Stimulated activated CD4-positive, alpha-beta T cell treated with anti-CD3 and anti-CD28 coated beads, Interleukin-1b, Interleukin-23, amount 100 ng/mL, for 4 hours (primary cell): ENCODE data around the gene COL1A2.

ENCODE experiments used
- DNase-seq, 2 donors: peaks; one replicate each; pipeline ENCODE4 v3.0.0-alpha.2; 2020; ENCODE audit warnings: low read depth in 2 of 2

Gene COL1A2

DNA sequence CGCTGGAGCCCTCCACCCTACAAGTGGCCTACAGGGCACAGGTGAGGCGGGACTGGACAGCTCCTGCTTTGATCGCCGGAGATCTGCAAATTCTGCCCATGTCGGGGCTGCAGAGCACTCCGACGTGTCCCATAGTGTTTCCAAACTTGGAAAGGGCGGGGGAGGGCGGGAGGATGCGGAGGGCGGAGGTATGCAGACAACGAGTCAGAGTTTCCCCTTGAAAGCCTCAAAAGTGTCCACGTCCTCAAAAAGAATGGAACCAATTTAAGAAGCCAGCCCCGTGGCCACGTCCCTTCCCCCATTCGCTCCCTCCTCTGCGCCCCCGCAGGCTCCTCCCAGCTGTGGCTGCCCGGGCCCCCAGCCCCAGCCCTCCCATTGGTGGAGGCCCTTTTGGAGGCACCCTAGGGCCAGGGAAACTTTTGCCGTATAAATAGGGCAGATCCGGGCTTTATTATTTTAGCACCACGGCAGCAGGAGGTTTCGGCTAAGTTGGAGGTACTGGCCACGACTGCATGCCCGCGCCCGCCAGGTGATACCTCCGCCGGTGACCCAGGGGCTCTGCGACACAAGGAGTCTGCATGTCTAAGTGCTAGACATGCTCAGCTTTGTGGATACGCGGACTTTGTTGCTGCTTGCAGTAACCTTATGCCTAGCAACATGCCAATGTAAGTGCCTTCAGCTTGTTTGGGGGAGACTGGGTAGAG, at the start of gene COL1A2:
Gene COL1A2, plus strand, starts transcription at position 459 of the 704 bp plus-strand sequence. Its CDS starts 137 bp downstream, at position 596.
- no peak for DNase-seq

DNA sequence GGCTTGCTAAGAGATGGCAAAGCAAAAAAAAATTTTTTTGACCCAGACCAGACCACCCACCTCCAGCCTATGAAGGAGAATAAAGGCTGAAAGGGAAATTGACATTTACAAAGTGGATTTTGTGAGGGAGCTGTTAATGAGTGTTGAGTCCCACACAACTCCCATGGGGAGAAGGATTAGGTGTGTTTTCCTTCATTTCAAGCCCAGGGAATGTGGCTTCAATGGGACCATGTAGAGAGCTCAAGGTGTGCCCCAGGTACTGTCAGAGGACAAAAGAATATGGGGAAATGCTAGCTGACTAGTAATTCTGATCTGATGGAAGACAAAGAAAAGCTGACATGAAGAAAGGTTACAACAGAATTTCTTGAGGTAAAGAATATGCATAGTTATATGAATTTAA, 48.8 kb upstream of the COL1A2 start:
- DNase-seq: no peak

DNA sequence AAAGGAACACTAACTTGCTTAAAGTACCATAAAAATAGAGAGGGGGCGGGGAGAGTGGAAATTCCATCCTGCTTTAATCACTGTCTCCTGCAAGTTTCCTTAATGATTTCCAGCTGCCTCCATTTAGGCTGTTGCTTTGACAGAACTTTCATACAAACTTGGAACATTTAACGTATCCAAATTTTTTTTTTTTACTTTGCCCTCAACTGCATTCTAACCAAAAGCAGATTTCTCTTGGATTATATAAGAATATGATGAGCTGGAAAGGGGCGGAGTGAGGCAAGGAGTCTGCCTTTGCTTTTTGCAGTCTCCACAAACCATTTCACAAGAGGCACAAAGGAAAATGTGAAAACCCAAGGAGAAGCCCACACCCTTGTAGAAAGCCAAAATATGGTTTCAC, 46.6 kb upstream of the COL1A2 start:
- DNase-seq: no peak

DNA sequence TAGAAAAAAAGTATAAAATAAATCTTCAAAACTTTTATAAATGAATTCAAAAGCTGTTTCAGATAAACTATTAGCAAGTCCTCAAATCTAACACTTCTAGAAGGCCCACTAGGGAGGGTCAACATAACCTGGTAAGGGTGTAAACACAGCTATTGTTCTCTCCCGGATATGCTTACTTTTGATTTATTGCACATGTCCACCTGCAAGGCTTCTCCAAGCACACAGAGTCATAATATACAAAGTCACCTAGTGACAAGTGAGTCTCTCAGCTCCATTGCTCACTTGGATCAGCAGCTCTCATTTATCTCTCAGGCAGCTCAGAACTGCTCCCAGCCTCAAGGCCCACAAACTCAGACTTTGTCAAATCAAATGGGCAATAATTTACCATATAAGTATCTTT, 44.0 kb upstream of the COL1A2 start:
- no peak for DNase-seq

DNA sequence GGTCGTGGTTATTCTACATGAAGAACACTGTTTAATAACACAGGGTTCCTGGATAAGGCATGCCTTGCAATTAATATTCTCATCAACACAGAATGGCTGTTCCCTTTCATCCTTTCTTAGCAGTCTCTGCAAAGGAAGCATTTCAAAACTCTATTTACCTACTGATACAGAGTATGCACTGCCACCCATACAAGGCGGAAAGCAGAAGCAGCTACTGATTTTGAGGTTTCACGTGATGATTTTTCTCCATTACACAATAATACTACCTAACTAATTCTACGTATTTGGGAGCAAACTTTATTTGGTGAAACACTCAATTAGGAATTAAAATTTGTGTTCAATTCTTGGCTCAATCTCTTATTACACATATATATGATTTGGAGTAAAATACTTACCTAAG, 43.0 kb upstream of the COL1A2 start:
- DNase-seq: no peak

DNA sequence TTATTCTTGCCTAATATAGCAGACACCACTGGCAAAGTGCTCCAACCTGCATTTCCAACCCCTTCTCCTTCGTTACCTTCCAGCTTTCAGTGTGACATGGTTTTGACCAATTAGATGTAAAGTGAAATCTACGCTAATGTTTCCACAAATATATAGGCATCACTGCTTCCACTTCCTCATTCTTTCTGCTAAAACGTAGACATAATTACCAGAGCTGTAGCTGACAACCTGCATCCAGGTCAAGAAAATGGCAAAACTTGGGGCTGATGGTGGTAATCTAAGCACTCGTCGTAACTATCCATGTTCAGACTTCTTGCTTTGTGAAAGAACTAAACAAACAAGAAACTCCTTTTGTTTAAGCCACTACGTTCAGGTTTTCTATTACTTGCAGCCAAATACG, 41.8 kb upstream of the COL1A2 start:
- no peak for DNase-seq

DNA sequence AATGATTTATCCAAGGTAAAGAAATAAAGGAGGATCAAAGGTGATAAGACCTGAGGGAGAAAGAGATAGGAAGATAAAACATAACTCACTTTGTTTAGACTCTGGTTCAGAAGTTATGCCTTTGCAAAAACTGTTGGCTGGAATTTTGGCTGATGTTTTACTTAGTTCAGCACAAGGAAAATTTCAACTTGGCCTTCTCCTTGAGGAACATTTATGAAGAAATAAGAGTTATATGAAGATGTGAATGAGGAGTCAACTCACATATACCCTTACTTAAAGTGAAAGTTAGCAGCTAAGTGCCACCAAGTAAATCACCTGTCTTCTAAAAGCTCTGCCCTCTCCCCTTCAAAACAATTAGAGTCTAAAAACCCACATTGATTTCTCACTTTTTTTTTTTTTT, 39.7 kb upstream of the COL1A2 start:
- DNase-seq: no peak

DNA sequence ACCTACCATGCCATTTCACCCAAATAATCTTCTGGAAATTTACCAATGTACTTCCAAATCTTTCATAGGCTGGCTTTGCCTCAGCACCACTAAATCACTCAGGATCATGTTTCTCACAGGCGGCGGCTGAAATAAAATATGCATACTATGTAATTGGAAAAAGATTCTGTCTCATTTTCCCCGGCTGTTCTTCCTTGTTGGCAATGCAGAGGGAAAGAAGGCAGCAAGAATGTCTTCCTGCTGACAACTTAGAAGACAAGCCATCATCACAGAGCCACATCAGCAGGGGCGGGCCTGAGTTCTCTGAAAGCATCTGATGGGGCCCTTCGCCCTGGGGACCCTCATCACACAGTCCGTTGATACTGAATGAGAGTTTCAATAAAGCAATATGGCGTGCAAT, 39.2 kb upstream of the COL1A2 start:
- DNase-seq: no peak

DNA sequence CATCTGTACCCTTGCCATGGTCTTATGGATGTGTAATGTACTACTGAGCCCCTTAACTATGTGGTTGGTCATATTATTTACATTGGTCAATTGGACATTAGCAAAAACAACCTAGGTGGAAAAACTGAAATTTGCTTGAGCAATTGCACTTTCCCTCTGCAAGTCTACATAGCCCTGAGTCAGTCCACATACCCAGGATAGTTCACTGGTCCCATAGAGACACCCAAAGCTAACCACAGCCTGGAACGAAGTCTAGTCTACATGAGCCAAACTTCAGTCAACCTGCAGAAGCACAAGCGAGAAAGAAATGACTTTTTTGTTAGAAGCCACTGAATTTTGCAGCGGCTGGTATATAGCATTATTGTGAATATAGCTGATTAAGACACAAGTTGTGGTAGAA, 37.6 kb upstream of the COL1A2 start:
- no peak for DNase-seq

DNA sequence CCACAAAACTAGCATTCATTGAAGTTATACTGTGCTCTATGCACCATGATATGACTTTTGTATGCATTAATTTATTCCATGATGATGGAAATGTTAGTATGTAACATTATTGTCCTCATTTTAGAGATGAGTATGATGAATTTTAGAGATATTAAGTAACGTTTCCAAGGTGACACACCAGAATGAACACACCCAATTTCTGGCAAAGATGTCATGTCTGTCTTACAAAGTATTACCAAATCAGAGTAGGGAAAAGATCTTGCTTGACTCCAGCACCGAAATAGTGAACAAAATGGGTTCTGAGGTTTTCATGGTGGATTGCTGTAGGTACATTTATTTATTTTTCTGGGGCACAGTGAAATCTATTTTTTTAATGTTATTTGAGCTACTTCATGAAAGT, 33.8 kb upstream of the COL1A2 start:
- no peak for DNase-seq

DNA sequence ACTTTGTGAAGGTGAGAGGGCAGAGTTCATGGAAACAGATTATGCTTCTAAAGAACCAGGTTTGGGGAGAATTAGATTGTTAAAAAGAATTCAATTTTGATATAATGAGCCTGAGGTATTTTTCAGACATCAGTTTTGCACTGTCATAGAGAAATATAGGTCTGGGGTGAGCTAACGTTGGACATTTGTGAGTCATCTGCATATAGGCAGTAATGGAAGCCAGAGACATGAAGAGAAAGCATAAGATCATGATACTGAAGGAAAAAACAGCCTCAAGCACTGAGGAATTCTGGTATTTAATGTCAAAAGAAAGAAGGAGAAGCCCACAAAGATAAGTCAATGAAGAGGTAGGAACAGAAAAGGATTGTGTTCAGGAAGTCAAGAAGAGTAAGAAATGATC, 32.4 kb upstream of the COL1A2 start:
- no peak for DNase-seq

DNA sequence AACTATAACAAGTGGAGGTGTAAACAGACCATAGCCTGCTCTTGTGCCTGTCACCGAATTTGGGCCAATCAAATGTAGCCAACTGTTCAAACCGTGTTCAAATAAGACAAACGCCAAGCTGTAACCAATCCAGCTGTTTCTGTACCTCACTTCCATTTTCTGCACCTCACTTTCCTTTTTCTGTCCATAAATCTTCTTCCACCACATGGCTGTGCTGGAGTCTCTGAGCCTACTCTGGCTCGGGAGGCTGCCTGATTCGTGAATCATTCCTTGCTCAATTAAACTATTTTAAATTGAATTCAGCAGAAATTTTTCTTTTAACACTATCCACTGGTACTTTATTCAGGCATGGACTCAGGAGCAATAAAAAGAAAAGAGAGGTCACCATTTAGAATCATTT, 29.9 kb upstream of the COL1A2 start:
- DNase-seq: no peak

DNA sequence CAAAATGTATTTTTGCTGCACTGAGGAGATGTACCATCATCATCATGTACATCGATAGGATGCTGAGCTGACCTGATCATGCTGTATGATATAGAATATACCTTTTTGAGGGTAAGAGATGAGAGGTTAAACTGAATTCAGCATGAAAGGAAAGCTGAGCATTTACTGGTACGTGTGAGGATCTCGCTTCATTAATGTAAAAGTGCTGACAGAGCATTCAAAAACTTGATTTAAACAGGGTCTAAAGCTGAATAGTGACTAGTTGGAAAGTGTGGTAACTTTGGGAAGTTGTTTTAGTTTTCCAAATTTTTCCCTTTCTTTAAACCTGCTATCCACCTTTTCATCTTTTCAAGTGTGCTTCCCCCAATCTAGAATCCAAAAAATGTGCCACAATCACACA, 28.5 kb upstream of the COL1A2 start:
- no peak for DNase-seq

DNA sequence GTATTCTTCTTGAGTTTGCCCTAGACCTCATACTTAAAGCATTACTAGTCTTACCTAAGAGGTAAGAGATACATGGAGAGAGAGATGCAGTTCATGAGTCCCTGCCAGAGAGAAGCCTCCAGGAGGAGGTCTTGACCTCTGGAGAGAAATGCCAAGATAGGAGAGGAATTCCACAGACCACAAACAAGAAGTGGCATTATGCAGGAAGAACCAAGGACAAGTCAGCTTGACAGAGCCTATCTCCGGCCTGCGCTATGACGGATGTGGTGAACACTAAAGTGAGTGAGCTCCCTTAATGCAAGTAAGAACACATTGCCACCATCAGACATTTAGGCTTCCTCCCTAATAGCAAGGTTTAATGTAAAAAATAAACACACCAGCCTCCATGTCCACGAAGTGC, 27.9 kb upstream of the COL1A2 start:
- no peak for DNase-seq

DNA sequence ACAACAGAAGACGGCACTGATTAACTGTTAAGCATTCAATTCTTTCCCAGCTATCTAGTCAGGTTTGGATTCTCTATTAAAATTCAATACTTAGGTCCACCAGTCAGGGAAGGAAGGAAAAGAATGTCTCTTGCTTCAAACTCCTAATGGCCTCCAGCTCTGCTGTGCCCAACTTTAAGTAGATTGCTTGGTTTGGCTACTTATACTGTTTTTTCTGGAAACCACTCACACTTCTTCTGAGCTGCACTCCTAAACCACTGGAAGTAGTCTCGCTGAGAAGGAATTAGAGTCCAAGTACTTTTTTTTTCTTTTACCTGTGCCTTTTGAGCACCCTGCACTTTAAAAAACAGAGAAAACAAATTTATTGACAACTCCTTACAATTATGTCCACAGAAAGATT, 26.7 kb upstream of the COL1A2 start:
- no peak for DNase-seq

DNA sequence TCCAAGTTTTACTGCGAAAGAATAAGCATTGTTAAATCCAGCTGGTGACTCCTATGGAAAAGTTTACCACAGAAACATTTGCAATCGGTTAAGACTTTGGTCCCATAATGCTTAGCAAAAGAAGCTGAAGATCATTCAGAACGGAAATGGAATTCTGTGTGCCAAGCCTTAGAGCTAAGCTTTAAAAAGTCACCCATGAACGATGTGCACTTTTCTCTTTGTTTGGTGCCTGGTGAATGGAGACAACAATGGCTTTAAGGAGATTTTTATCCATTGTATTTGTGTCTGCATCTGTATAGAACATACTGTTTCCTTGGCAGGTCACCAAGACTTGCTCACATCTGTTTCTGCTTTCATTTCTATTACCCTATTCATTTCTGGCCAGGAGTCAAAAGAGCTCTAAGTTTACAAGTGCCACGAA, 26.3 kb upstream of the COL1A2 start:
- DNase-seq: no peak

DNA sequence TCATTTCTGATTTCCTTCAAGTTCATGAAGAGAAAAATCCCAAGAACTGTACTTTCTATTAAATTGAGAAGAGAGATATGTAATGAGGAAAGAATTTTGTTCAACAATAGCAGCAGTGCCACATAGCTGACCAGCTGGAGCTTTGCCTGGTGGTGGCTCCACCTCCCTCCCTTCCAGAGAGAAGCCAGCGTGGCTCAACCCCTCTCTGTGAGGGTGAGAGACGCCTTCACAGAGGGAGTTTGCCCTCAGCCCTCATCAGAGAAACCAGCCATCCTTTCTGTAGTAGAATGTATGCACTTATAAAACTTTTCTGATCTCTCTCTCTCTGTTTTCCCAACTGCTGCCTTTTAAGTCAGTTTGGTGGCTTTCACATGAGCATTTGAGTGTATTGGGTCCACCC, 20.5 kb upstream of the COL1A2 start:
- no peak for DNase-seq

DNA sequence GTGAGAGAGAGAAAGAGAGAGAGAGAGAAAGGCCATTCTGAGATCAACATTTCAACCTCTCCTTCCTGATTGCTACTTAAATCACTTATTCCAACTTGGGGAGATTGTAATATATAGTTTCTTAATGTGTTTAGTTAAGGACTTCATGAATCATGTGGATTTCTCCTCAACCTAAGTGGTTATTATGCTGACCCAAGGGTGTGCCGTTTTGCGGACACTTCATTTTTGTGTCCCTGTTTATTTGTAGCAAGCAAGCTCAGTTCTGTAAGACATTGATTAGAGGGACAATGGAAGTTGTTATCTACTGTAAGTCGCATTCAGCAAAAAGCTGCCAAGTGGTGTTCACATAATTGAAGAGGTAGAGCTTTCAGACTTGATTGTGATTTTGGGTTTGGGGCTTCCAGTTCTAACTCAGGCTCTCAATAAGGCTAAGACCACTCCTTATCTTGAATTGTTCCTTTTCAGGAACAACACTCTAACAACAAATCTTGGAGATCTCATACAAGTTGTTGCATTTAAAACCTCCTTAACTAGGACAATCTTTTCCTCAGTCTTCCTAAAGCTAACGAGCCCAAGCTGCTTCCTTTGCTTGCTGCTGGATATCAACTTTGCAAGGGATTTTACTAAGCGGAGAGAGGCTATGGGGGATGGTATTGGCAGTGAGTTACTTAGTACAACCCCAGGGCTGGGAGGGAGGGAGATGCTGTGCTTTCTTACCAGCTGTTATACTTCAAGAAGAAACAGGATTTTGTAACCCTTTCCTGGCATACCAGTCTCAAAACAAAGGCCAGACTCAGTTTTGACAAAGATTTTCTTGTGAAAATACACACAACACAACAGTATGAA, 19.8 kb upstream of the COL1A2 start:
- no peak for DNase-seq

DNA sequence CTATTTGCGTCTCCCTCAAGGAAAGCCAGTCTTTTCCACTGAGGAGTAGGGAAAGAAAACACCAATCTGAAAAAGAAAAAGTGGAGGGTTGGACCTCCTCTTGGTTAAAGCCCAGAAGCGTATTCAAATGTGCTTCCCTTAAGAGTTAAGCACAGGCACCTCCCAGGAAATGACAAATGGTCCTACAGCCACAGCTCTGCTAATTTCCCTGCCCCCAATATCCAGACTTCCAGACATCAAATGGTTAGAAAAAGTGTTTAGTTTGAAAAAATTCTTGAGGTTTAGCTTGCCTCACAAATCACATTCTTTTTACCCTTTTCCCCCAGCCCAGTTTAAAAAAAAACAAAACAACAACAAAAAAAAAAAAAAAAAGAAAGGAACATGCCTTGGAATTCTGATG, 19.0 kb upstream of the COL1A2 start:
- no peak for DNase-seq

DNA sequence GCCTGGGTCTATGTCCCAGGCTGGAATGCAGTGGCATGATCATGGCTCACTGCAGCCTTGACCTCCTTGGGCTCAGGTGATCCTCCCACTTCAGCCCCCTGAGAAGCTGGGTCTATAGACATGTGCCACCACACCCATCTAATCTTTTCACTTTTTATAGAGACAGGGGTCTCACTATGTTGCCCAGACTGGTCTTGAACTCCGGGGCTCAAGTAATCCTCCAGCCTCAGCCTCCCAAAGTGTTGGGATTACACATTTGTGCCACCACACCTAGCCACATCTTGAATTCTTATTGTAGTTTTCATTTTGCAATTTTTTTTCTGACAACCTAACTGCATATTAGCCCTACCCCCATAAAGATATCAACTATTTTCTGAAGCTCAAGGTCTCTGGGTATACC, 18.4 kb upstream of the COL1A2 start:
- no peak for DNase-seq

DNA sequence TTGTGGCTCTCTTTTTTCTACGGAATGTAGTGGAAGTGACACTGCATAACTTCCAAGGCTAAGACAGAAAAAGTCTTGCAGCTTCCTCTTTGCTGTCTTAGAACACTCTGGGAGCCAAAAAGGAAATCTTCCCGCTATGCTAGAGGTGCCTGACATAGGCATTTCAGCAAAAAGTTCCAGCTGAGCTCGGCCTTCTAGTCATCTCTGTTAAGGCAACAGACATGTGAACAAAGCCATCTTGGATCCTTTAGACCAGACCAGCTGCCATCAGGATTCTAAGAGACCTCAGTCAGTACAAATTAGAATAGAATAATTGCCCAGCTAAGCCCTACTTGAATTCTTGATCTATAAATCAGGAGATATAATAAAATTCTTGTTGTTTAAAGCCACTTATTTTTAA, 16.3 kb upstream of the COL1A2 start:
- no peak for DNase-seq

DNA sequence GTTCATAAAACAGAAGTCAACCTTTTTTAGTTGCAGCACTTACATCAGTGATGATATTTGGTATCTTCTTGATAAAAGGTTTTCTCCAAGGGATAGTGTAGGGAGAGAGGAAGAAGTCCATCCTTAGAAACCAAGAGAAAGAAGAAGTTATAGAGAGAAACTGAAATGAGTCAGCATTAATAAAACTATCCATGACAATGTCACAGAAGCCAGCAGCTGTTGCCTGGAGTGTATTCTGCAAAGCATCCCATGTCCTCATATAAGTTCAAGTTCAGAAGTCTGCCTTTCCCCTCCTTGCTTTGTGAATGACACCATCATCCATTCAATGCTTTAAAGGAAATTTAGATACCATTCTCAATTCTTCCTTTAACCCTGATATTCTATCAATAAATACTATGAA, 14.4 kb upstream of the COL1A2 start:
- DNase-seq: no peak

DNA sequence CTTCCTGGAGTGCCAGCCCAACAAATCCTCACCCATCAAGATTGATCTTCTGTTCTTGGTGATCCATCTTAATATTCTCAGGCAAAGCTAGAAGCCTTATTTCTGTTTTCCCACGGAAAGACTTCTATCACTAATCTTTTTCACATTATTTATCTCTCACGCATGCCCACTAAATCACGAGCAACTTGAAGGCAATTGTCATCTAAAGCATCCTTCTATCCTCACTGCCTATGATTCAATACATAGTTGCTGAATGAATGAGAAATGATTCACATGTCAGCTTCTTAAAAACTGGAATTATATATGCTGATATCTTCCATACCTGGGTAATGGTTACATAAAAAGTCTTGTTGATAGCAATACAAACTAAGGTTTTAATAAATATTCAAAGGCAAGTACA, 12.6 kb upstream of the COL1A2 start:
- DNase-seq: no peak

DNA sequence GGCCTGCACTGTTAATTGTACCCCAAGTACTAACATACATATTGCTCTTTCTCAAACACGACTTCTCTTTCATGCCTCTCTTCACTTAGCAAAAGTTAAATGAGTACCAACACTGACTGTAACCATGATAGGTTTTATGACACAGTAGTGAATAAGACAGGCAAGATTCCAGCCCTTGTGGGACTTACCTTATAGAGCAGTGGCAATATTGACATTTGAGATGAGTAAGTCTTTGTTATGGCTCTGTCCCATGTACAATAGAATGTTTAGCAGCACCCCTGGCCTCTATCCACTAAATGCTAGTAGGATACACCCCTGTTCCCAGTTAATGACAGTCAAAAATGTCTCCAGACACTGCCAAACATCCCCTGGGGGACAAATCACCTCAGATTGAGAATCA, 11.9 kb upstream of the COL1A2 start:
- no peak for DNase-seq
